Measurements from ENCODE around the gene MERTK.

DNA sequence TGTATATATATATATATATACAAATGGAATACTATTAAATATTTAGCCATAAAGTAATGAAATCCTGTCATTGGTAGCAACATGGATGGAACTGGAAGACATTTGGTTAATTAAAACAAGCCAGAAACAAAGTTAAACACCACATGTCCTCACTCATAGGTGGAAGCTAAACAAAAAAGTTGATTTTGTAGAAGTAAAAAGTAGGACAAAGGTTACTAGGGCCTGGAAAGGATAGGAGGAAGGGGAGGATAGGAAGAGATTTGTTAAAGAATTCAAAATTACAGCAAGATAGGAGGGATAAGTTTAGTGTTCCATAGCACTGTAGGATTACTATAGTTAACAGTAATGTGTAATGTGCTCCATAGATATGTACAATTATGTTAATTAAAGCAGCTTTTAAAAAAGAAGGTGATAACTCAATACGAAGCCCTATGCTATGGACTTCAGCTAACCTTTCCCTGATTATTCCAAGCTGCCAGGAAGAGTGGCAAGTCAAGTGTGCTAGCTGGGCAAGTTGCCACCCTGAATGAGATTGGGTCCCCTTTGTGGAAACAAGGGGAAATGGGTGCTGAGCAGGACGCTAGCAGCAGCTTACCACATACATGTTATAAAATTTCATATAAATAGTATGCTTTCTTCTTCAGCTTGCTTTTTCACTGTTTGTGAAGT, 12.3 kb downstream of the MERTK start:
- TF ChIP-seq CTCF (IDR thresholded peaks at IDR 0.05; ENCODE audit: low read length) (no peak), EZH2 (optimal IDR thresholded peaks at IDR 0.05; ENCODE audit: low read depth, low read length) (no peak), EZH2phosphoT487 (IDR thresholded peaks at IDR 0.05; ENCODE audit: low read length) (no peak)

All from MM.1S (cell line).